HEK293T (cell line): ENCODE results near the gene EMP2.

Experiments used
- CTCF ChIA-PET: fragments of 350-600 bp; formaldehyde crosslinking; extraction: SDS; loops from one replicate; lab custom pipeline; 2021; ENCODE audit warnings: antibody characterized with exemption, inconsistent platforms; lab: Yijun Ruan, JAX
- POLR2A ChIA-PET: fragments of 350-600 bp; formaldehyde crosslinking; extraction: SDS; loops from one replicate; lab custom pipeline; 2020; ENCODE audit warnings: antibody characterized with exemption, inconsistent platforms; lab: Yijun Ruan, JAX
- DNase-seq: peaks from one replicate; pipeline ENCODE4 v3.0.0; 2012; ENCODE audit warnings: mixed read lengths; ENCODE audit errors: extremely low spot score
- ARNT ChIP-seq: fragments of 450-650 bp; IDR thresholded peaks from 2 replicates; pipeline ENCODE4 v1.6.1; 2017; ENCODE audit warnings: mild to moderate bottlenecking
- BHLHE40 ChIP-seq: fragments of 450-650 bp; IDR thresholded peaks from 2 replicates; pipeline ENCODE4 v1.6.1; 2016; ENCODE audit warnings: mild to moderate bottlenecking, moderate library complexity, borderline replicate concordance
- CTBP1 ChIP-seq: fragments of 450-650 bp; IDR thresholded peaks from 2 replicates; pipeline ENCODE4 v1.6.1; 2016; ENCODE audit warnings: borderline replicate concordance
- ELF4 ChIP-seq: fragments of 450-650 bp; IDR thresholded peaks from 2 replicates; pipeline ENCODE4 v1.6.1; 2017; ENCODE audit warnings: antibody characterized with exemption
- FOXA1 ChIP-seq: fragments of 450-650 bp; IDR thresholded peaks from 2 replicates; pipeline ENCODE4 v1.6.1; 2016; ENCODE audit warnings: mild to moderate bottlenecking
- FOXK2 ChIP-seq: fragments of 450-650 bp; IDR thresholded peaks from 2 replicates; pipeline ENCODE4 v1.6.1; 2016; ENCODE audit warnings: mild to moderate bottlenecking
- FOXM1 ChIP-seq: fragments of 450-650 bp; IDR thresholded peaks from 2 replicates; pipeline ENCODE4 v1.6.1; 2017; ENCODE audit warnings: mild to moderate bottlenecking, borderline replicate concordance
- HDGF ChIP-seq: fragments of 450-650 bp; IDR thresholded peaks from 2 replicates; pipeline ENCODE4 v1.6.1; 2017; ENCODE audit warnings: antibody characterized with exemption, borderline replicate concordance
- L3MBTL2 ChIP-seq: fragments of 450-650 bp; conservative IDR thresholded peaks from 2 replicates; pipeline ENCODE4 v1.6.1; 2016; ENCODE audit warnings: mild to moderate bottlenecking
- LEF1 ChIP-seq: fragments of 450-650 bp; IDR thresholded peaks from 2 replicates; pipeline ENCODE4 v1.6.1; 2017; ENCODE audit warnings: mild to moderate bottlenecking, borderline replicate concordance
- NFRKB ChIP-seq: fragments of 450-650 bp; IDR thresholded peaks from 2 replicates; pipeline ENCODE4 v1.6.1; 2016; ENCODE audit warnings: mild to moderate bottlenecking, moderate library complexity
- SP1 ChIP-seq: fragments of 450-650 bp; IDR thresholded peaks from 2 replicates; pipeline ENCODE4 v1.6.1; 2017
- SUZ12 ChIP-seq: fragments of 450-650 bp; IDR thresholded peaks from 2 replicates; pipeline ENCODE4 v1.6.1; 2016; ENCODE audit warnings: mild to moderate bottlenecking
- TARDBP ChIP-seq: fragments of 450-650 bp; IDR thresholded peaks from 2 replicates; pipeline ENCODE4 v1.6.1; 2016
- ZNF384 ChIP-seq: fragments of 450-650 bp; IDR thresholded peaks from 2 replicates; pipeline ENCODE4 v1.6.1; 2016
- TF ChIP-seq, protein P1 (sequence below): fragments of 450-650 bp; IDR thresholded peaks from 2 replicates; pipeline ENCODE4 v1.6.1; 2016

The EMP2 gene

DNA sequence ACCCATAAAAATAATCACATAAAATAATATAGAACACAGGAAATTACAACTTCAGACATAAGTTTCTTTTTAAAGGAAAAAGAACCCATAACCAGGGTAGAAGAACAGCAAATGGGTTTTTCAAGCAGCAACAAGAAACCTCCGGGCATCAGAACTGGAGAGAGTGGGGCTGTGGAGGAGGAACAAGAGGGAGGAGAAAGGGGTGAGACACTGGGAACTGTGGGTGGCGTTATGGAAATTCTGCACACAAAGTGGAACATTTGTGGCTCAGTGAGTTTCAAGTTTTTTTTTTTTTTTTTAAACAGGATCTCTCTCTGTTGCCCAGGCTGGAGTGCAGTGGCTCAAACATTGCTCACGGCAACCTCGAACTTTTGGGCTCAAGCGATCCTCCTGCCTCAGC is 22.6 kb downstream of the EMP2 start:
- no peak for DNase-seq
- ChIA-PET CTCF (no interaction called here), POLR2A (no interaction called here)
- TF ChIP-seq, protein P1, sequence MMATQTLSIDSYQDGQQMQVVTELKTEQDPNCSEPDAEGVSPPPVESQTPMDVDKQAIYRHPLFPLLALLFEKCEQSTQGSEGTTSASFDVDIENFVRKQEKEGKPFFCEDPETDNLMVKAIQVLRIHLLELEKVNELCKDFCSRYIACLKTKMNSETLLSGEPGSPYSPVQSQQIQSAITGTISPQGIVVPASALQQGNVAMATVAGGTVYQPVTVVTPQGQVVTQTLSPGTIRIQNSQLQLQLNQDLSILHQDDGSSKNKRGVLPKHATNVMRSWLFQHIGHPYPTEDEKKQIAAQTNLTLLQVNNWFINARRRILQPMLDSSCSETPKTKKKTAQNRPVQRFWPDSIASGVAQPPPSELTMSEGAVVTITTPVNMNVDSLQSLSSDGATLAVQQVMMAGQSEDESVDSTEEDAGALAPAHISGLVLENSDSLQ: no peak
- TF ChIP-seq HDGF (no peak), L3MBTL2 (no peak), SUZ12 (no peak), ELF4 (no peak), CTBP1 (no peak)

- DNase-seq: no peak
- CTCF ChIA-PET: no interaction called here
- POLR2A ChIA-PET: no interaction called here
- no peak for TF ChIP-seq L3MBTL2
- TF ChIP-seq ZNF384: no peak
- no peak for TF ChIP-seq ARNT
- no peak for TF ChIP-seq ELF4
- TF ChIP-seq FOXM1: no peak
- no peak for TF ChIP-seq SUZ12
- no peak for TF ChIP-seq SP1
- TF ChIP-seq FOXK2: no peak
- no peak for TF ChIP-seq BHLHE40
- no peak for TF ChIP-seq NFRKB
- TF ChIP-seq CTBP1: no peak
- no peak for TF ChIP-seq TARDBP
- TF ChIP-seq FOXA1: no peak
- no peak for TF ChIP-seq LEF1
- TF ChIP-seq, protein P1: no peak
These were observed 24.2 kb downstream of the EMP2 start for GRCh38 chr16:10556236-10556635.

- CTCF ChIA-PET: no interaction called here
- no peak for DNase-seq
- POLR2A ChIA-PET: no interaction called here
- TF ChIP-seq ELF4 (no peak), BHLHE40 (no peak), CTBP1 (no peak), SP1 (no peak), FOXA1 (no peak), SUZ12 (no peak), ZNF384 (no peak), LEF1 (no peak), ARNT (no peak)
- TF ChIP-seq, protein P1: no peak
These were observed 25.8 kb downstream of the EMP2 start for GRCh38 chr16:10554569-10554968.

DNA sequence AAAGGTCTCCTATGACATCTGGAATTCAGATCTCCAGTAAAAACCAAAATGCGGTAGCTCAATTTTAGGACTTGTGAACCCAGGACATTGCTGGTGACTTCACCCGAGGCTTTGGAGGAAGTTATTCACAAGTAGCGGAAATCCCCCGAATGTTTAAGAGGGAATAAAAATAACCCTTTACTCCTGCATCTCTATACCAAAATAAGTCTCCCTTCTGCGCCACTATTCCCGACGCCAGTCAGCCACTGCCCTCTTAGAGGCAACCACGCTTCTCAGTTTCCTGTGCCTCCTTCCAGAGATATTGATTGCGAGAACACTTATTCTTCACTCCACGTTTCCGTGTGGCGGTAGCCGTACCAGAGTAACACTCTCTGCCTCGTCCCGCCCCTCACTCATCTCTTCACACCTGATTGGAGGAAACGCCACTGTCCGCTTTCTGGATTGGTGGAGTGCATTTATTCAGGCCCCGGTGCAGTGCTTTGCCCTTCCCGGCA is 27.4 kb downstream of the EMP2 start:
- ChIA-PET CTCF (no interaction called here), POLR2A (no interaction called here)
- DNase-seq: no peak
- no peak for TF ChIP-seq L3MBTL2
- TF ChIP-seq FOXA1: no peak
- TF ChIP-seq ELF4: no peak
- no peak for TF ChIP-seq BHLHE40
- no peak for TF ChIP-seq SUZ12
- no peak for TF ChIP-seq FOXM1
- no peak for TF ChIP-seq HDGF
- no peak for TF ChIP-seq SP1
- no peak for TF ChIP-seq ARNT
- TF ChIP-seq, protein P1: no peak

GRCh38 chr16:10552281-10552680 is 28.1 kb downstream of the EMP2 start:
- CTCF ChIA-PET: no interaction called here
- DNase-seq: no peak
- POLR2A ChIA-PET: interaction anchor here (1.5 kb wide), 1 partner anchor 28 kb away, joined by 3 read pairs; the partner anchor contains the start of gene EMP2
- no peak for TF ChIP-seq NFRKB
- TF ChIP-seq FOXM1: no peak
- no peak for TF ChIP-seq SP1
- TF ChIP-seq FOXK2: no peak
- no peak for TF ChIP-seq ARNT
- no peak for TF ChIP-seq CTBP1
- TF ChIP-seq, protein P1: no peak

DNA sequence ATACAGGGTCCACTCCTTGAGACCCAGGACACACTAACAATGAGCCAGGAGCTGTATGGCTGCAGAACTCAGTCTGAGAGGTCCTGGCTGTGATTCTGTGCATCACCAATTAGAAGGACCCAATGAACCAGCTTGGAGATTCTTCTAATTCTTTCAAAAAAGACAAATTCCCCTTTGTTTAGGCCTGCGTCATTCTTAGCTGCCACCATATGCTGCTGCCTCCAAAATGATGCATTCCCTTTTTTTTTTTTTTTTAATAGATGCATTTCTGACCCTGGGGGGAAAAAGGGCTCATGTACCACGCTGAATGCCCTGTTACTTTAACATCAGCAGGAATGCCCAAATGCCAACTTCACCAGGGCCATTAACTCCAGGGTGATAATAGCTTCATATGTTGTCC is 28.5 kb downstream of the EMP2 start:
- CTCF ChIA-PET: no interaction called here
- no peak for DNase-seq
- POLR2A ChIA-PET: interaction anchor here (1.5 kb wide), 1 partner anchor 29 kb away, joined by 3 read pairs; the partner anchor contains the start of gene EMP2
- TF ChIP-seq FOXK2 (no peak), NFRKB (no peak), SUZ12 (no peak), FOXA1 (no peak), TARDBP (no peak), HDGF (no peak)
- TF ChIP-seq, protein P1: no peak
